Measurements from ENCODE around the gene KRT79. TPM values are rescaled to one million over a fixed set of nuclear protein-coding genes. Genes with fewer than 3 reads are reported as not detected.
"Not testable (repeated sequence)": the region's sequence is repeated elsewhere in the genome, so short reads cannot be mapped to it uniquely, and the experiment has no call there.

KRT79 gene
- total RNA-seq (2014; rRNA removed; shearing (Covaris generic)), result not detected in 2 replicates

DNA sequence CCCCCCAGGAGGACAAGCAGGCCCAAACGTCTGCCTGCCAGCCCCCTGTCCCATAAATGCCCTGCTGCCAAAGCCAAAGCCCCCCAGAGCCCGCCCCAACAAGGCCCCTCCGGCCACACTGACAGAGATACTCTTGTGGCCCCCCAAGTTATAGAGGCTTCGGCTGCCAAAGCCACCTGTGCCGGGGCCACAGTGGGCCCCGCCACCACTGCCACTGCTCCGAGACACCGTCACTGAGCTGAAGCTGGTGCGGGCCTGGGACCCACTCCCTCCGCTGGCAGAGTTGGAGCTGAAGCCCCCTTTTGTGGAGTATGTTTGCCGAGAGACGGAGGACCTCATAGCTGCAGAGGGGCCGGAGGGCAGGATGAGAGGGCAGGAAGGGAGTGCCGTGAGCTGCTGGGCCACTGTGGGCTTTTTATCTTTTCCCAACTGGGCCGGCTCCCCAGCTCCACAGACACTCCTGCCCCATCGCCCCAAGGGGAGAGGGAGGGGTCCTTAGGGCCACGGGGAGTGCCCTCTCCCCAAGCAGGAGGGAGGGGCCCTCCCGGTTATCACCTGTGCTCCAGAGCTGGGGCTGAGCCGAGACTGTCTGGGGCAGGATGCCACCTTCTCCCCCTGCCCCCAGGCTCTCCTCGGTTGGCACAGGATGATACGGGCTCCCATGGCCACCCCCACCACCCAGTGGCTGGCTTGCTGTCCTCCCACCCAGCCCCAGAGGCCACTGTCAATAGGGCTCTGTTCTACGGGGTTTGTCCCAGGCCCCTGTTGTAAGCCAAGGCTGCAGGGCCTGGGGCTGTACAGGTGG is at the start of gene KRT79:
KRT79 (minus strand) TSS at position 390 of the 805 bp plus-strand sequence; CDS start at position 339, 51 bp downstream.
- no peak for DNase-seq (ENCODE audit: low read depth)

DNA sequence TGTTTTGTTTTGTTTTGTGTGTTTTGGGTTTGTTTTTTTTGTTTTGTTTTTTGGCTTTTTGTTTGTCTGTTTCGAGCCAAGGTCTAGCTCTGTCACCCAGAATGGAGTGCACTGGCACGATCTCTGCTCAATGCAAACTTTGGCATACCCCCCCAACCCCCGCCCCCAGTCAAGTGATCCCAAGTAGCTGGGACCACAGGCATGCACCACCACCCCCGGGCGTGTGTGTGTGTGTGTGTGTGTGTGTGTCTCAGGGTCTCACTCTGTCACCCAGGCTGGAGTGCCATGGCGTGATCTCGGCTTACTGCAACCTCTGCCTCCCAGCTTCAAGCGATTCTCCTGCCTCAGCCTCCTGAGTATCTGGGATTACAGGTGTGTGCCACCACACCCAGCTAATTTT is 46.4 kb upstream of the KRT79 start:
- DNase-seq (ENCODE audit: low read depth), result not testable (repeated sequence)

DNA sequence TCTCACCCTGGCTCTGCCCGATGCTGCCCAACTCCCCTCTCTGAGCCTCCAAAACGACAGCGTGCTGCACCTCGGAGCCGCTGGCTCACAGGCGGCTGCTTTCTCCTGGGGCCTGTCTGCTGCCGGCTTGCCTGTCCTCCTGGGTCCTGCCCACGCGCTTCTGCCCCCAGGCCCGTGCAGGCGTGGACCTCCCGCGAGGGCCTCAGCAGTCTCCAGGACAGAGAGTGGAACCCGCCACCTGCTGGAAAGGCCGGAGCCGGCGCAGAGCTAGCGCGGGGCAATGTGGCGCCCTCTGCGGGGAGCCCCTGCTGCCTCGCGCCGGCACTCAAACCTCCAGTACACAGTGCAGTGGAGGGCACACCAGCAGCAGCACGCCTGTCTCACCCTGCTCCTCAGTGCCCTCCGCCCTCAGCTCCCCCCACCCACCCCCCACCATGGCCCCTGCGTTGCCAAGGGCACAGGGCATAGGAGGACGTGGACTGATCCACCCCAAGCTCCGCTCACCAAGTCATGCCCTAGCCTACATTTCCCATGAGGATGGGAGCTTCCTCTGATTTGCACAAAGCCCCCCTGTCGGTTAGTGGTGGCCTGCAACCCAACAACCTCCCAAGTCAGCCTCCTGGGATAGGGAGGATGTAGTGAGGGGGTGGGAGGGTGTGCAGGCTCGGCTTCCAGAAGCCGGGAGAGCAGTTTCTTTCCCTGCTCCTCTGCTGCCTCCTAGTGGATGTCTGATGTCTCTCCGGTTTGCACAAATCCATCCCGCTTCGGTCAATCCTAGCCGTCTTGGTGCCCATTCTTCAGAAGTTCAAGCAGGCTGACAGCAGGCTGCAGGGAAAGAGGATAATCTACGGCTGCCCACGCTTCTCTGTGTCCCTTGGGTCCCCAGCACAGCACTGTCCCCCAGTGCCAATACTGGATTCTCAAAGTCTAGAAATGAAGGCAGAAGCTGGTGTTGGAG is 45.6 kb upstream of the KRT79 start:
- peak; percentile 88 for DNase-seq (ENCODE audit: low read depth)

DNA sequence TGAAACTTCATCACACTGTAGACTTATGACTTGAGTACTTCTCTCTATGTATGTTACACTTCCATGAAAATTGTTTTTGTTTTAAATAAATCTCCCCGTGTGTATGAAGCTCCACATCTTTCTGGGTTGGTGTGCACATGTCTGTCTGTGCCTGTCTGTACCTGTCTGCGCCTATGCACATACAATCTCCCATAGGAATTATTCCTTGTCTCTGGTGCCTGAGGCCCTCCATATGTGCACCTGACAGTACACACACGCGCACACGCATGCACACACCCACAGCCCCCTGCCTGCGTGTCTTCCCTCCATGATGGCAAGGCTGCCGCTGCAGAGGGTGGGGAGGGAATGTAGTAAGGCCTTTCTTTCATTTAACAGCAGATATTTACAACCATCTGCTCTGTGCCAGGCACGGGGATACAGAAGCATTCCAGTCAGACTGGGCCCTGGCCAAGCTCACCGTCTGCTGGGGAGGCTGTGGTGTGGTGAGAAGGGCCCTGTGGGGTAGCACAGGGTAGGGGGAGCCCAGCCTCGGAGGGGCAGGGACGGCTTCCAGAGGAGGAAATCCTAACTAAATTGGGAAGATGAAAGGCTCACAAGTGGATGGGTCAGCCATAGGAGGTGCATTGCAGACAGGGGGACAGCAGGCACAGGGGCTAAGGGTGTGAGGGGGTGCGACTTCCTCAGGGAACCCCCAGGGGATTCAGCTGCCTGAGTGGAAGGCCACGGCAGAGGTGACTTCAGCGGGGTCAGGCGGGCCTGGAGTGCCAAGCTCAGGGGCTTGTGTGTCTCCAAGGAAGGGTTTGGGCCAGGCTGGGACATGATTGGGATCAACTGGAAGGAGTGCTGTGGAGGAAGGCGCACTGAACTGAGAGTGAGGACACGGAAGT is 44.6 kb upstream of the KRT79 start:
- DNase-seq (ENCODE audit: low read depth), result no peak

DNA sequence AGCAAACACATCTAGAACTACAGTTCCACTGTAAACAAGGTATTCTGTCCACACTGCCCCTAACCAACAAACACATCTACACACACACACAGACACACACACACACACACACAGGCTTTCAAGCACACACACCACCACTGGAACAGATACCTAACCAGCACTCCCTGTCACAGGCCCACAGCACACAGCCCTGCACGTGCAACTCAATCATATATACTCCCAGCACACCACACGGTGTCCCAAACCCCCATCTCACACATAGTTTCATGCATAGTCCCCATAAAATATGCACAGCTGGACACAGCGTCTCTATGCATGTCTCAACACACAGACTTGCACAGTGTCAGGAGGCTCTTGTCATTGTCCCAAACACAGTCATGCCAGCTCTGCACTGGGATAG is 43.1 kb upstream of the KRT79 start:
- no peak for DNase-seq (ENCODE audit: low read depth)

DNA sequence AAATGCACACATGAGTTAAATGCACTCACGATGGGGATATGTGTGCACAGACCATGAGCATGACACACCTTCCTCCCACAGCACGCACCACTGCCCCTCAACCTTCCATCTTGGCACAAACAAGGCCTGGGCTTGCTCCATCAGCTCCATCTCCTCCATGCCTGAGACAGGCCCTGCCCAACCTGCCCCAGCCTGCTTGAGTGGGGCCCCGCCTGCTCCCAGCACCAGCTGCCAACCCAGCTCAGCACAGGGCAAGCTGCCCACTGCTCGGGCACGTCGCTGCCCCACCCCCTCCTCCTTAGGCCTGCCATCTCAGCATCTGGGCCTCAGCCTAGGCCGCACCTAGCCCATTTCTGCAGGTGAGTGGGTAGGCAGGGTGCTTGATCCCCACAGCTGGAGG is 42.3 kb upstream of the KRT79 start:
- no peak for DNase-seq (ENCODE audit: low read depth)

DNA sequence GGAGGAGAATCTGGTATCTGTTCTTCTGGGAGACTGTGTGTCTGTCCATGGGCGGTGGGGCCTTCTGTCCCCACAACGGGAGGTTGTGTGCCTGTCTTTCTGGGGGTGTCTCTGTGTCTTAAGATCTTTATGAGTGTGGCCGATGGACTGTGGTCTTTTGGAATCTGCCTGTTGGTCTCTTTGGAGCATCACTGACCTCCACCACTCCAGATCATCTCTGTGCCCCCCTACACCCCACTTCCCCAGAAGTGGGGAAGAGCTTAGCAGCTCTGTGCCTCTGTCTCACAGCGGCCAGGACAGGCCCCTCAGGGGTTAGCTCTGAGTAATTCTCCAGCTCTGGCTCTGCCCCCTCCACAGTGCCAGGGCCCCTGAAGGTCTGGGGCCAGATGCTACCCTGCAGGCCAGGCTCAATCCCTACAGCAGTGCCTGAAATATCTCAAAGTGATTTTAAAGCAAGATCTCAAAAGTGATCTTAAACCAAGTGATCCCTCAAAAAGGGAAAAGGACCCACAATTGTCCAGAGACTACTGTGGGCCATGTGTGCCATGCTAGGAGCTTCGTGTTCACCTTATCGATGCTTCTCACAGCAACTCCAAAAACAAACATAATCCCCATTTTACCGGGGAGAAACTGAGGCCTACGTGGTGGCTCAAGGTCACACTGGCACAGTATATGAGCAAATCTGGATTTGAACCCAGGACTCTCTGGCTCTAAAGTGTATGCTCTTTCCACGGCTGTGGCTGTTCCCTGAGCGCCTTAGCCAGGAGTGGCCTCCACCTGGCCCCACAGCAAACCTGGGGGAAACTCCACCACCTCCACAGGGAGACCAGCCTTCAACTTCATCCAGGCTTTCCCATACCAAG is 40.7 kb upstream of the KRT79 start:
- peak; percentile 63 for DNase-seq (ENCODE audit: low read depth)

DNA sequence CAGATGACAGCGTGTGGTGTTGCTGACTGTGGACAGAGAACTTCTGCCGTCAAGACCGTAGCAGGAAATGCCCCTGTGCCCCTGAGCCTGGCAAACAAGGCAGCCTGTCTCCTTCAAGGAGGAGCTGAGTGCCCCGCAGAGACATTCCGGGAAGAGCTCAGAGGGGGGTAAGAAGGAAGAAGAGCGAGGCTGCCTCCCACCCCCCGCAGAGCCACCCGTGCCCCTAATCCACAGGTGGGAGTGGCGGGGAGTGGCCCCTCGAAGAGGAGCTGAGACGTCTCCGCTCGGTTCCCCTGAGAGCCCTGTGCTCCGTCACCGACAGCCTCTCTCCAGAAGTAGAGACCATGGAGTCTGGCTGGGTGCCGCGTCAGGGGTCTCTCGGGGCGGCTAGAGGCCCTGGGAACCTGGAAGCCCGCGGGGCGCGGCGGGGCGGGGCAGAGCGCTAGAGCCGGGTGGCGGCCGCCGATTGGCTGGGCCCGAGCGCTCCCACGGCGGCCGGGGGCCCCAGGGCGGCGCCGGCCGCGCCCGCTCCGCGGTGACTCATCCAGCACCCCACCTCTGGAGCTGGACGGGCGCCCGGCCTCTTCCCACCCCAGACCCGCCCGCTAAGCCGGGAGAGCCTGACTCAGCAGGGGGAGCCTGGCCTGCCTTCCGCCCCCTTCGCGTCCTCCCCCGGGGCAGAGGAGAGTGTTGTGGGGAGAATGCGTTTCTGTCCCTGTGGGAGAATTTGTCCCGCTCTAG is 39.9 kb upstream of the KRT79 start:
- DNase-seq (ENCODE audit: low read depth), result peak; percentile 95

DNA sequence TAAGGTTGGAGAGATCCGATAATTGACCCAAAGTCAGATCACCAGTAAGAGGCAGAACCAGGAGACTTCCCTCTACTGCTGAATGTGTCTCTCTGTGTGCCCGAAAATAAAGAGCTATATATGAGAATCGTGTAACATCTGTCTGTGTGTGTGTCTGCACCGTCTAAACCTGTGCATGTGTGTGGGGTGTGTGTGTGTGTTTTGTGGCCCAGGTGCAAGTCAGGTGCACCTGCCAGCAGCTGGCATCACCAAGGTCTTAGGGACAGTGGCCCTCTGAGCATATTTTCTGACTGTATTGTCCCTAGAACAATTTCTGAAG is 39.4 kb upstream of the KRT79 start:
- DNase-seq (ENCODE audit: low read depth), result no peak

DNA sequence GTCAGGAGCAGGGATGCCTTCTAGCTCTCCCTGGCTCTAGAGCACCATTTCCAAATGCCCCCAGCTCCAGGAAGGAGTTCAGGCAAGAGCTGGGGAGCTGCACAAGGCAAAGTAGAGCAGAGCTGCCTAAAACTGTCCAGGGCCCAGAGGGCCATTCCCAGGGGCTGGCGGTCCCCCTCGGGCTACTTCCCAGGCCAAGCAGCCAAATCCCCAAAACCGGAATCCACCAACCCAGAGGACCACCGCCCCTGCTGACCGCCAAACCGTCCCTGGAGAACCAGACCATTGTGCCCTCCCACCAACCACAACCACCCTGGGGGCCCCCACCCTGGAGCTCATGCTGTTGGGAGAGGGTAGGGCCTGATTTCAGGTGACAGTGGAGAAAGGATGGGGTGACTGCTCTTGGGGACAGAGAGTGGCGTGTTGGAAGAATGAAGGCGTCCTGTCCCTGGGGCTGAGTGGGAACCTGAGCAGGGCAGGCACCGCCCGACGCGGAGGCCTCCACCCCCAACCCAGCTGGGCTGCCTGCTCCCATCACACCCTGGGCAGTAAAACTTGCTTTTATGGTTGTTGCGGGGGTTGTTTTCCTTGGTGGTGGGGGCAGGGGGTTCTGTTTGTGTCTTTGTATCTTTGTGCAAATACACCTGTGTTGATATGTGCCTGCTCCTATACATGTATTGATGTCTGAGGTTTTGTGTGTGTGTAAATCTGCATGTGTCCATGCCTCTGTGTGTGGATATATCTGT is 38.7 kb upstream of the KRT79 start:
- no peak for DNase-seq (ENCODE audit: low read depth)

DNA sequence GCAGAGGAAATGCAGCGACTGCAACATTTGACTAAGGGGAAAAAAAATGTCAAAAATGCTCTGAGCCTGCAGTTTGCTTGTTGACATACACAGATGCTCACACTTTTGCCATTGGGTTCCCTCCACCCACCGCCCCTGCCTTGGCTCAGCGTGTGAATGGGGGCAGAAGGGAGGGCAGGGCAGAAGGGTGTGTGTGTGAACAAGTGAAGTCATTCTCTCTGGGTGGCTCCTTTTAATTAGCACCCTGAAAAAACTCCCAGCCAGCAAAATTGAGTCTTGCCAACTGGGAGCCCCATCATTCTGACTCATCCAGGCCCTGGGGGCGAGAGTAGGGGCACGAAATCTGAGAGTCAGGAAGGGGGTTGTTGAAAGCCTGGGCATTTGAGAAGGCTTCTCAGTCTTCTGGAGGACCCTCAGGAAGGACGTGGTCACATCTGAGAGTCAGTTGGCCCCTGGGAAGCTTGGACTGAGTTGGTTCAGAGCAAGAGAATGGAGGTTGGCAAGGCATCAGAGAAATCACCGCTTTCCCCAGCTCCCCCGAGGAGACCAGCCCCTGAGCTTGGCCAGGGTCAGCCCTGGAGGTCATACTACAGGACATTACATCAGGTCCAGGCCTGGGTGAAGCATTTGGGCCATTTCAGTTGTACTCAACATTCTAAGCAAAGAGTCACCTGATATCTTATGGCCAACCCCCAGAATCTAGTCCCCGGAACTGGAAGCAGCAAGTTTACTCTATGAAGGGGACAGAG is 37.4 kb upstream of the KRT79 start:
- DNase-seq (ENCODE audit: low read depth), result peak; percentile 91

DNA sequence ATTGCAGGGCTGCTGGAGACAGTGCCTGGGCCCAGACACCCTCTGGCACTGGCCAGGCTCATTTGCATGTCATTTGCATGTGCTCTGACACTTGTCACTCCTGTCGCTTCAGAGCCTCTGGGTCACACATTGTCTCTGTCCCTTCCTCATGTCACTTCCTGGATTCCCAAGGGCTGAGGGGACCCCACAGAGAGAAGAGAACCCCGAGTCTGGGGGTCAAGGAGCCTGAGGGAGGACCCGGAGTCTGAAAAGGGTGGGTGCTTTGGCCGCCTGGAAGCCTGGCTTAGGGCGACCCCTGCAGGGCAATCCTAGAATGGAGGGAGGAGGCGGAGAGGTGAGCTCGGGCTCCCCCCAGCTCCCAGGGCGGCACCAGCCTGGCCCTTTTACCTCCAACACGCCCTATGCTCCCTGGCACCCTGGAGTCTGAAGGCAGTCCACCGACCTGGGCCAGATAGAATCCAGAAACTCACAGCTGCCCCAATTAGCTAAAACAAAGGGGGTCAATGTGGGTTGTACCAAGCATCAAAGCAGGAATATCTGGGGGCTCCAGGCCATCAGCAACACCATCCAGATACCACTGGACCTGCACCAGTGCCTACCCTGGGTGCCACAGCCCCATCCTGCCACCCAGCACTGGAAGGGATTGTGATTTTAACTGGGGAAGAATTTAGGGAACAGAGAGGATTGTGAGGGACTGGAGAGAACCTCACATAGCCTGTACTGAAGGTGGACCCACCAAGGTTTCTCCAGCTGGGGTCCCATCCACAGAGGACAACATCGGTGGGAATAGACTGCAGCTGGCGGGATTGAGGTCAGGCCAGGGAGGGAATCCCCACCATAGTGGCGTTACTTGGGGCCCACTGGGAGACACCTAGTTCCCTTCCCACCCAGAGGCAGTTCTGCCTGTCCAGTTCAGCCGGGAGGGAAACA is 36.5 kb upstream of the KRT79 start:
- DNase-seq (ENCODE audit: low read depth), result peak; percentile 30

DNA sequence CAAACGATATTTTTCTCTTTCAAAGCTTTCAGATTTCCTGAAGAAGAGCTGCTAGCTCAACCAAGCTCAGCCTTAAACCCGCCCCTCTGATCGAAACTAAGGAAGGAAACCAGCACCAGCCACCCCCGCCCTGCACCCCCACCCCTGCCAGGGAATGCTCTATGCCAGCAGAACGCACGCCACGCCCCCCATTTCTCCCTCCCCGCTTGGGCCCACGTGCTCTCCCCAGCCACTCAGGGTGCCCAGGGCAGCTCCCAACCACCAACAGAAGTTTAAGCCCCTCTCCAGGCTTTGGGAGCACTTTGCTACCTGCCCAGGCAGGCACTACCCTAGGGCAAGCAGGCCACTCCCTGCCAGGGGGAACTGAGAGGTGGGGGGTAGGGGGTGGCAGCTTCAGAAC is 33.5 kb upstream of the KRT79 start:
- DNase-seq (ENCODE audit: low read depth), result no peak

DNA sequence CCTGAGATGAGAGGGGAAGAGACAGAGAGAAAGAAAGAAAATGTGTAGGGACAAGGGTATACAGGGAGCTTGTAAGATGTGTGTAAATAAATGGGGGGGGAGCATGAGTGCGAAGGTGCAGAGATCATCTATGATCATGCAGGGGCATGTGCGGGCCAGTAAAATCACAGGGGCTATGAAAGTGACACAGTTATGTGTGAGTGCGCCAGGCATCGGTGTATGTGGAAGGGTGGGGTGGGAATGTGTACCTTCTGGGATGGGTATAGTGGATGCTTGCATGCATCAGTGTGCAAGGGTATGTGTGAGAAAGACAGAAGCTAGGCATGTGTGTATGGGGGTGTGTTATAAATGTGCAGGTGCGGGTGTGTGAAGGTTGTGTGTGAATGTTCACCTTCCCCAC is 33.0 kb upstream of the KRT79 start:
- no peak for DNase-seq (ENCODE audit: low read depth)

DNA sequence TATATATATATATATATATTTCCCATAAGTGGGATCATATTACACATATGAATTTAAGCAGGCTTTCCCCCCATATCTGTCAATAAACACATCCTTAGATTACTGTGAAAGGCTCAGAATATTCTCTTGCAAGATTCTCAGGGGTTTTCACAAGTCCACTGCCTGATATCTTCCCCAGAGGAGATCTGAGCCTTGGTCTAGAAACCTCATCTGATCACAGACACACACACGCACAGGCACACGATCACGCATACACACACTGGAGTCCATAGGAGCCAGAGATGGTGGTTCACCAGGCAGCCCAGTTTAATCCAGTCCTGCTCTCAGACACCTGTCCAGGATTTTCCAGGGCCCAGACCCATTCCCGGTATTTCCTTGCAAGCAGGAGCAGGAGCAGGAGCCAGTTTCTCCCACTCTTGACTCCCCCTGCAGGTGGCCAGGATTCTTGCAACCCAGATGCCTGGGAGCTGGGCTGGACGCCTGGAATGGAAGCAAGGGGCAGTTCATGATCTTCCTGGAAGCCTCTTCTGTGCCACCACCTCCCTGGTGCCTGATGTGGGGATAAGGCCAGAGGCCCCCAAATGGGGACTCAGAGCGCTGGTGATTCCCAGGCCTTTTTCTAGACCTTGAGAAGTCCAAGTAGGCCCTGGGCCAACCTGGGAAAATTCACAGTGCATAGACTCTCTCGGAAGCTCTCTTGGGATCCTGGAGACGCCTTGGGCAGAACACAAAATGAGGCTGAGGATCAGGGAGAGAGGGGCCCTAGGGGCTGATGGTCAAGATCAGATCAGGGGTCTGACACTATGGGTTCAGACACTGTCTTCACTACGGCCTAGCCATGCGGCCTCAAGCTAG is 31.2 kb upstream of the KRT79 start:
- DNase-seq (ENCODE audit: low read depth), result peak; percentile 68

DNA sequence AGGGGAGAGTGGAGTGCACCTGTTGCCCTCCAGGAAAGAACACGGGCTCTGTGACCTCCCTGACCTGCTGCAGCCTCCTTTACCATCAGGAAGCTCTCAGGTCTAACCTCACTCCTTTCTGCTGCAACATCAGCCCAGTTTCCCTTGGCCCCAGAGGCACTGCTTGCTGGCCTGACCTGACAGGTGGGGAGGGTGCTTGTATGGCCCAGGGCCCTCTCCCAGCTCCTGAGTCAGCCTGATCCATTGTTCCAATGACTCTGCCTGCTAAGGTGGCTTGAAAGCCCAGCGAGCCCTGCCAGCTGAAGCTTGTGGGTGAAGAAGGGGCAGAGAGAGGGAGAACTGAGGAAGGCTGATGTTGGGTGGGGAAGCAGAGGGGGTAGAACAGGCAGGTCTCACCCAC is 27.9 kb upstream of the KRT79 start:
- DNase-seq (ENCODE audit: low read depth), result no peak

DNA sequence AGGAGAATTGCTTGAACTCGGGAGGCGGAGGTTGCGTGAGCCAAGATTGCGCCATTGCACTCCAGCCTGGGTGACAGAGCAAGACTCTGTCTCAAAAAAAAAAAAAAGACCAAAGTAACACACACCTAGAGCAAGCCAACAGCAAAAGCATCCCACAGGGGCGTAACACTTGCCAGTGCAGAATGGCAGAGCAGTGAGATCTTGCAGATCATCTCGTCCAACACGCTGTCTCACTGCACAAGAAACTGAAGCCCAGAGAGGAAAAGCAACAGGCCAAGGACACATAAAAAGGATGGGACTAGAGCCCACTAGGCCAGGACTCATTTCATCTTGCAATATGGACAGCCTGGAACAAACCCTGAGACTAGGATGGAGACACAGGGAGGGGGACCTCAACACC is 27.4 kb upstream of the KRT79 start:
- no peak for DNase-seq (ENCODE audit: low read depth)
